Activated CD4-positive, CD25-positive, alpha-beta regulatory T cell (primary cell): ENCODE results near the gene HOXB2.
"Not testable (repeated sequence)": the region's sequence is repeated elsewhere in the genome, so short reads cannot be mapped to it uniquely, and the experiment has no call there.

Experiments
- DNase-seq, 4 experiments: peaks; one replicate each; lab custom pipeline; 2025; lab: John Stamatoyannopoulos, UW

Gene HOXB2

GRCh38 chr17:48541036-48541576, 3.8 kb downstream of the HOXB2 start:
- DNase-seq, result no peak

DNA sequence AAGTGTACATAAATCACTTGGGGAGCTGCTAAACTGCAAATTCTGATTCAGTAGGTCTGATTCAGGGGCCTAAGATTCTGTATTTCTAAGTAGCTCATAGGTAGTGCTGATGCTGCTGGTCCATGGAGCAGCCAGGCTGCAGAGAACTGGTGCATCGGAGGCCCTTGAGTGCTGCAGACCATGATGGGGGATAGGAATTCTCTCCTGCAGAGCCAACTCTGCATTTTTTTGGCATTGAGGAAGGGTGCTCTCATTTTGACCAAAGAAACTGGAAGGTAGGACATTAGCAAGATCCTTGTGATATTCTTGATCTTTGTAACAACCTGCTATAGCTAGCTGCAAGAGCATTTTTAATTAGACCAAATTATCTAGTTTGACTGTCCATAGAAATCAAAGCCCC, 4.7 kb downstream of the HOXB2 start:
- no peak for DNase-seq

GRCh38 chr17:48539177-48539576, 5.7 kb downstream of the HOXB2 start:
- DNase-seq, result no peak

- no peak for DNase-seq
Observed at GRCh38 chr17:48537316-48537715, 7.6 kb downstream of the HOXB2 start.

DNA sequence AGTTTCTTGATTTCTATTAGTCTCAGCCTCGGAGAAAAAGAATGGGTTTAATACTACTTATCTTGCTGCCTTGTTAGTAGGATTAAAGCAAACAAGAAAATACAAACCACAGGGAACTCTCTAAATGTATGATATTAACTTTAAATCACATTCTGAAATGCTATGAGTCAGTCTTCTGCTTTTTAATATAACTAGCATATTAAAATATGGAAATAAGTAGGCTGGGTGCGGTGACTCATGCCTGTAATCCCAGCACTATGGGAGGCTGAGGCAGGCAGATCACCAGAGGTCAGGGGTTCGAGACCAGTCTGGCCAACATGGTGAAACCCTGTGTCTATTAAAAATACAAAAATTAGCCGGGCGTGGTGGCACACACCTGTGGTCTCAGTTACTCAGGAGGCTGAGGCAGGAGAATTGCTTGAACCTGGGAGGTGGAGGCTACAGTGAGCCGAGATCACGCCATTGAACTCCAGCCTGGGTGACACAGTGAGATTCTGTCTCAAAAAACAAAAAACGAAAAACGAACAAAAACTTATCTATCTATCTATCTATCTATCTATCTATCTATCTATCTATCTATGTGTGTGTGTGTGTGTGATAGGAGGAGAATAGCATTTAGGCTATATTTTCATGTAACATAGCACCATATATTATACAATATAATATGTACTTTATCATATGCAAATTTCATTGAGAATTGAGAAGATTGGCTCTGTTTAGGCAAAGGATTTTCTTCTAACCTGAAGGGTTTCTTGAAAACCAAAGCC, 8.9 kb downstream of the HOXB2 start:
- not testable (repeated sequence) for DNase-seq

DNA sequence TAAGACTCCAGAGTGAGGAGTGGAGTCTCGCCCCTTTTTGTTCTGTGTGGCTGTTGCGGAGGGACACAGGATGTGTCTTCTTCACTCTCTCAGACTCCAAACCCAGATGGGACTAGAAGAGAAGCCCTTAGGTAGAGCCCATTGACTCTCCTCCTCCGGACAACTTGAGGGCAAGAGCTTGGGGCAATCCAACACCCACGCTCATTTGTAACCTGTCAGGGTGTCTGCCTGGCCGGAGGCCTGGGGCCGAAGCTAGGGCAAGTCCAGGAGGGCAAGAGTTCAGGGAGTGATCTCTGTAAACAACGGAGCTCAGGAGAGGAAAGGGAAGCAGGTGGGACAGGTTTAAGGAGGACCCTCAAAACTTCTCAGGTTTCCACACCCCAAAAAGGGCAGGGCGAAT, 12.6 kb downstream of the HOXB2 start:
- DNase-seq, result no peak

DNA sequence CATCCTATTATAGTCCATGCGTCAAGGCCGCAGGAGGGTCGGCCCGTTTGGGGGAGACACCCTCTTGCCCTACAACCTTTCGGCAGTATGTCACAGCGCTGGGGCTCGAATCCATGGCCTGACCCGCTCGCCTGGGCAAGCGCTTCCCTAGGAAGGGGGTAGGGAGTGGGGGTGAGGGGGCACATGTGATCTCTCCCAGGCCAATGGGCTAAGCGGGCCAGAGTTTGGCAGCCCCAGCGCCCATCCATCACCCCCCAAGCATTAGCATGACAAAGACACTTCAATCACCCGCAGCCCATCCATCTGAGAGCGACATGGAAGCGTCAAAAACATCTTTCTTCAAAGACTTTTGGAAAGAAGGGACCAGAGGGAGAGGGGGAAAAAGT, 14.0 kb downstream of the HOXB2 start, which contains the start of gene HOXB1:
TSS of gene HOXB1 (minus strand) at position 125 of the 386 bp plus-strand sequence. CDS start at position 18, 107 bp downstream.
- DNase-seq, result no peak

GRCh38 chr17:48530208-48530886, 14.6 kb downstream of the HOXB2 start:
- no peak for DNase-seq

DNA sequence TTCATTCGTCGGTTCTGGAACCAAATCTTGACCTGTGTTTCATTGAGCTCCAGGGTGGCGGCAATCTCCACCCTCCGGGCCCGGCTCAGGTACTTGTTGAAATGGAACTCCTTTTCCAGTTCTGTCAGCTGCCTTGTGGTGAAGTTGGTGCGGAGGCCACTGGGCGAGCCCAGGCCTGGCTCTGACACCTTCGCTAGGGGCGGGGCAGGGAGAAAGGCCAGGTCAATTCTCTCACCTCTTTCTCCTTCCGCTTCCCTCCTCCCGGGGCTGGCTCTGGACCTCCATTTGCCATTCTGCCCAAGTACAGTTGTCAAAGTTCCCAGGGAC, 15.3 kb downstream of the HOXB2 start:
- no peak for DNase-seq

DNA sequence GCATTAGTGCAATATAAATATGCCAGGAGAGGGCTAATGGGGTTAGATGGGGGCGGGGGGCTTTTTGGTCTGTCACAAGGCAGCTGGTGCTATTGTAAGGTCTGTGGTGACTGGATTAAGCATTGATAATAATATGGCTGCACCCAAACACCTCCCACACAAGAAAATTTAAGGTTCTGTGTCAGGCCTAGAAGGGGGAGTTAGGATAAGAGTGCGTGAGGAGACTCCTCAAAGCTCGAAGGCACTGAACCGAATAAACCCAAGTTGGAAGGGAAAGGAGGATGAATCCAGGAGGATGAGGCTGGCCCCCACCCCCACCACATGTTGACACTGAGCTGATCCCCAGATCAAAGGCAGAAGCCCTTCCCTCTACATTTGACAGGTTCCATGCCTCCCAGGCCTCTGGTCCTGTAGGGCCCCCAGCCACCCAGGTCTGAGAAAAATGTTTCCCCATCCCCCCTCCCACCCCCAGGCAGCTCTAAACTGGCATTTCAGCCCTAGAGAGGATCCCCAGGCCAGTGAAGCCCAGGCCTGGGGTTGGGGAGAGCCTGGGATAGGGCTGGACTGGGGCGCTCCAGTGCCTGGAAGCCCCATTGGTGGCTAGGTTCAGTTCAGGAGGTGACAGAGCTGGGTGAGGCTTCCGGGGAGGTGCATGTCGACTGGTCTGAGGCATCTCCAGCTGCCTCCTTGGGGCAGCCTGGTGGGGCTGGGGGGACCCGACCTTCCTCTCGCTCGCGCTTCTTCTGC, 15.8 kb downstream of the HOXB2 start:
- DNase-seq, result no peak

GRCh38 chr17:48528153-48528935, 16.6 kb downstream of the HOXB2 start:
- no peak for DNase-seq

- no peak for DNase-seq
Observed at GRCh38 chr17:48527547-48527932, 17.4 kb downstream of the HOXB2 start.

- no peak for DNase-seq
Observed at GRCh38 chr17:48526608-48527546, 18.0 kb downstream of the HOXB2 start.

DNA sequence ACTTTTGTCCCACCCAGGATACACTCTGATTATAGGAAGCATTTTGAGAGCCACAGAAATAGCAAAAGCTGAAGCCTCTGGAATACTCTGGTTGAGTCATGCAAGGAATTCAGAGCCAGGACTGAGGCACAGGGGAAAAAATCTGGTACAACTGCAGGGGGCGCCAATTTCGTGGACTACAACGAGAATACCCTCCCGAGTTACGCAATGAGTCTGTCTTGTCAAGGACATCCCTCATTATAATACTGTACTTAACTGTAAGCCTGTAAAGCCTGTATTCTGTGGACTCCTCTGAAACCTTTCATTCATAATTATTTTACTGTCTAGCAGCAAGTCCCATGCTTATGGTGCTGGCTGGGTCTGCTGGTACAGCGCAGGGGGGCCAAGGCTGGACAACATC, 21.9 kb downstream of the HOXB2 start:
- no peak for DNase-seq

DNA sequence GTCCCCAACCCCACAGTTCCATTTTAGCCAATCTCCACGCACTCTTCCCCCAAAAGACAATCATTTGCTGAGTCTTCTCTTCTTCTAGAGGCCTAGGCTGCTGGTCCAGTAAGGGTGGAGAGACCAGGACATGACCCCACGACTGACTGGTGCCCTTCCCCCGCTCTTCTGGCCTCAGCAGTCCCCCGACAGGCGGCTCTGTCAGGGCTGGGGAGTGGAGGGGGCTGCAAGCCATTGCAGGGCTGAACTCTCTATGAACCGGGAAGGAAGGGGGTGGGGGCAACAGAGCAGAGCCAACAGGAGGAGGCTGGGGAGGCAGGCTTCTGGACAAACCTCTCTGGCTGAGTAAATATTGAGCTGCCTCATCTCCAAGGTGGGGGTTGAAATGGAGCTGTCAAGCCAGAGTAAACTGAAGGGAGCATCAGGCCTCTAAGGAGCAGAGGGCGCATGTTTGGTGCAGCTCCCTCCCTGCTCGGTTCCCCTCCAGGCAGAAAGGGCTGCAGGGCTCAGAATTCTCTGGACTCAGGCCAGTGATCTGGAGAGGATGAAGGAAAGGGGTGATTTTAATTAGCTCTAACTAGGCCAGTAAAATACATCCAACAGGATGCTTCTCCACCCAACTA, 22.8 kb downstream of the HOXB2 start:
- no peak for DNase-seq

DNA sequence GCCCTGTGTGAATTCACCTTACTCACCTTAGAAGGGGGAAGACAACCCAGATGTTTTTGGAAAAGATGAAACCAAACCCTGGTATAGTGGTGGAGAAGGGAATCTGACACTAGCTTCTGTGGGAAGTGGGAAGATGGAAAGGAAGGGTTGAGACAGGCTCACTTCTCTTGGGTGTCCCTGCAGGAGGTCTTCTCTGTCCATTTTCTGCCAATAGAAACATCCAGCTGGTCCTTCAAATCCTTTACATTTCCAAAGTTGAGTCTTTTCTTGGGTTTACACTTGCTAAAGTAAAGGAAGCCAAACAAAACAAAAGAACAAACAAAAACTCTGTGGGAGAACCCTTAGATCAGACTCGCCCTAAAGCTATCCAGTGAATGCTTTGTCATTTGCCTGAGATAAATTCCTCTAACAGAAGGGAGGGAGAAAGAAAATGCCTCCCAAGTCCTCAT, 24.3 kb downstream of the HOXB2 start:
- no peak for DNase-seq

DNA sequence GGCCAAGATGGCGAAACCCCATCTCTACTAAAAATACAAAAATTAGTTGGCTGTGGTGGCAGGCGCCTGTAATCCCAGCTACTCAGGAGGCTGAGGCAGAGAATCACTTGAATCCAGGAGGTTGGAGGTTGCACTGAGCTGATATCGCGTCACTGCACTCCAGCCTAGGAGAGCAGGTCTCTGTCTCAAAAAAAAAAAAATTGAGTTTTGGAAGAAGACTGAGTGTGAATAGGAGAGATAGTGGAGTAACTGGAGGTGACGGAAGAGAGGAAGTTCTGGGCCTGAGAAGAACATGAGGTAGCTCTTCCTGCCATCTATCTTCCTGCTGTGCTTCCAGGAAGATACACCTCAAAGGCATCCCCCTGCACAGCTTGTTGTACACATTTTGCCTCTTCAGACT, 25.5 kb downstream of the HOXB2 start:
- no peak for DNase-seq

- no peak for DNase-seq
Observed at GRCh38 chr17:48517478-48517877, 27.4 kb downstream of the HOXB2 start.

DNA sequence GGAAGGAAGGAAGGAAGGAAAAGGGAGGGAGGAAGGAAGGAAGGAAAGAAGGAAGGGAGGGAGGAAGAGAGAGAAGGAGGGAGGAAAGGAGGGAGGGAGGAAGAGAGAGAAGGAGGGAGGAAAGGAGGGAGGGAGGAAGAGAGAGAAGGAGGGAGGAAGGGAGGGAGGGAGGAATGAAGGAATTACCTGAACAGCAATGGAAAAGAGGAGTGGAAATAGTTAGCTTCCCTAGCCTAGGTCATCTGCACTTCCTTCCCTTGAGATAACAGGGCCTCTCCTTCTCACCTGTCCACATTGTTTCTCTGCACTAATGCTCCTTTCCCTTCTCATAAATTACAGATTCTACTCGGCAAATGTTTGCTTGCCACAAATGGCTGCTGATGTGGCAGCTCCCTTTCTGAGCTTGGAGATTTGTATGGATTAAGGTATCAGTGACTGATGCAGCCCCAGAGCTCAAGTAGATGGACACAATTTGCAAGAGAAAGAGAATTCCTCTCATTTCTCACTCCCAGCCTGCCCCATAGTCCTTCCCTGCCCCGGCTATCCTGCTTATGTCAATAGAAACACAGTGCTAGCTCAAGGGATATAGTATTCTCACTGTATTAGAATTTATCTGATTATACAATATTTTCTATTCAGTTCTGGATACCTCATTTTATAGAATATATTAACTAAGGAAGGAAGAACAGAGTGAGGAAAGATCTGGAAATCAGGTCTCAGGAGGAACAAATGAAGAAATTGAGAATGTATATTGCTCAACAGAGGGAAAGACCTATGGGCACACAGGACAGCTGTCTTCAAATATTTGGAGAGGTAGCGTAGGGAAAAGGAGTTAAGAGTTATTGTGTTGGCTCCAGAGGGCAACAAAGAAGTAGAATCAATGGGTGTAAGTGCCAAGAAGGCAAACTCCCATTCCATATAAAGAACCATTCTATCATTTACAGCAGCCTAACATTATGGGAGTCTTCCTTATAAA, 28.7 kb downstream of the HOXB2 start:
- DNase-seq, result no peak
